Mesendoderm (in vitro differentiated cells): ENCODE measurements around the gene GLRX2. TPM values are rescaled to one million over a fixed set of nuclear protein-coding genes. Genes with fewer than 3 reads are reported as not detected.
A peak's percentile ranks its signal among the peaks of the same experiment; 100 is the strongest.
"Not testable (repeated sequence)": the region's sequence is repeated elsewhere in the genome, so short reads cannot be mapped to it uniquely, and the experiment has no call there.

ENCODE experiments used
- DNase-seq: peaks from one replicate; pipeline ENCODE4 v3.0.0; 2013
- H2AK5ac ChIP-seq: 2 replicates; pipeline ENCODE4 v1.6.1; 2013; ENCODE audit warnings: low read length, inconsistent platforms
- H2BK120ac ChIP-seq: 2 replicates; pipeline ENCODE4 v1.6.1; 2013; ENCODE audit warnings: low read depth, mild to moderate bottlenecking, low read length, moderate library complexity, mixed read lengths
- H2BK15ac ChIP-seq: replicated peaks from 2 replicates; pipeline ENCODE4 v1.6.1; 2013; ENCODE audit warnings: low read depth, mild to moderate bottlenecking, moderate library complexity
- H2BK5ac ChIP-seq: 2 replicates; pipeline ENCODE4 v1.6.1; 2013; ENCODE audit warnings: low read length, inconsistent platforms
- H3K18ac ChIP-seq: 2 replicates; pipeline ENCODE4 v1.6.1; 2013; ENCODE audit warnings: mild to moderate bottlenecking, low read length, mixed read lengths
- H3K23ac ChIP-seq: one replicate; pipeline ENCODE4 v1.6.1; 2013; ENCODE audit warnings: low read length
- H3K27ac ChIP-seq: 2 replicates; pipeline ENCODE4 v1.5.1; 2013; ENCODE audit warnings: low read depth, mild to moderate bottlenecking, inconsistent platforms, low read length, moderate library complexity
- H3K27me3 ChIP-seq: 2 replicates; pipeline ENCODE4 v1.6.1; 2013; ENCODE audit warnings: low read length, control low read depth, mild to moderate bottlenecking, inconsistent platforms; ENCODE audit not compliant: insufficient read depth, poor library complexity
- H3K36me3 ChIP-seq: 2 replicates; pipeline ENCODE4 v1.6.1; 2013; ENCODE audit warnings: low read length, inconsistent platforms; ENCODE audit not compliant: control insufficient read depth, insufficient read depth
- H3K4ac ChIP-seq: one replicate; pipeline ENCODE4 v1.6.1; 2013; ENCODE audit warnings: low read depth, mild to moderate bottlenecking, low read length, moderate library complexity
- H3K4me1 ChIP-seq: 2 replicates; pipeline ENCODE4 v1.6.1; 2013; ENCODE audit warnings: low read depth, low read length, inconsistent platforms; ENCODE audit not compliant: control insufficient read depth
- H3K4me2 ChIP-seq: 2 replicates; pipeline ENCODE4 v1.6.1; 2013; ENCODE audit warnings: low read length
- H3K4me3 ChIP-seq: 2 replicates; pipeline ENCODE4 v1.5.1; 2013; ENCODE audit warnings: mild to moderate bottlenecking, low read length
- H3K56ac ChIP-seq: one replicate; pipeline ENCODE4 v1.6.1; 2013; ENCODE audit warnings: low read length
- H3K79me1 ChIP-seq: 2 replicates; pipeline ENCODE4 v1.6.1; 2013; ENCODE audit warnings: low read length, inconsistent platforms
- H3K79me2 ChIP-seq: 2 replicates; pipeline ENCODE4 v1.6.1; 2013; ENCODE audit warnings: mild to moderate bottlenecking, low read length; ENCODE audit not compliant: control insufficient read depth, insufficient read depth
- H3K9ac ChIP-seq: 2 replicates; pipeline ENCODE4 v1.6.1; 2013; ENCODE audit warnings: low read length, inconsistent platforms
- H4K5ac ChIP-seq: one replicate; pipeline ENCODE4 v1.6.1; 2013; ENCODE audit warnings: low read length
- H4K8ac ChIP-seq: one replicate; pipeline ENCODE4 v1.6.1; 2013; ENCODE audit warnings: low read depth, mild to moderate bottlenecking, control low read depth, low read length, moderate library complexity
- WGBS: extraction: QIAGEN DNeasy Blood & Tissue Kit; methylation state at CpG from one replicate; pipeline ENCODE4 v1.1.7; 2013; ENCODE audit warnings: low lambda C conversion rate, missing lambda C conversion rate; ENCODE audit not compliant: insufficient coverage; ENCODE audit errors: extremely low coverage; 5-methylcytosine and 5-hydroxymethylcytosine counted together
- small RNA-seq: library from polyadenylated mRNA; stranded (forward); fragments of <200 nt; extraction: miRNeasy Mini kit (QIAGEN cat#:217004); gene quantifications from one replicate; pipeline ENCODE3, GENCODE V24; 2013; ENCODE audit not compliant: insufficient read depth

The GLRX2 gene

GRCh38 chr1:193048913-193049312, 56.3 kb downstream of the GLRX2 start:
- not testable (repeated sequence) for H3K27ac ChIP-seq, H2BK5ac ChIP-seq, H2AK5ac ChIP-seq, H3K4me3 ChIP-seq, H3K27me3 ChIP-seq, H4K5ac ChIP-seq, H4K8ac ChIP-seq, H3K23ac ChIP-seq, H3K79me2 ChIP-seq, H3K4me1 ChIP-seq, H3K36me3 ChIP-seq, H3K9ac ChIP-seq, H3K56ac ChIP-seq, H2BK120ac ChIP-seq, H2BK15ac ChIP-seq, H3K4ac ChIP-seq, H3K4me2 ChIP-seq, H3K79me1 ChIP-seq, H3K18ac ChIP-seq
- DNase-seq, result peak; percentile 40
- no CpG with 5 or more reads among the region's 5 CpGs for WGBS

Small RNA genes within 50 kb of the gene (small RNA-seq; reads per million reads assigned to genes)
- gene MIR1278 (4.5 reads per million, percentile 66 among the genes with 10 or more reads in this experiment), gene SCARNA18B (not detected)
